HepG2 (cell line): ENCODE results near the gene SCAANT1. TPM values are rescaled to one million over a fixed set of nuclear protein-coding genes. Genes with fewer than 3 reads are reported as not detected.

ENCODE experiments used
- ATAC-seq: fragments of 200-7000 bp; cut with Tn5 transposase; 3 replicates; pipeline ENCODE4 v1.9.1; 2020; ENCODE audit warnings: mild to moderate bottlenecking, moderate library complexity
- BruUV-seq: library from RNA; stranded (reverse); fragments of 400-500 nt; replicated peaks from 2 replicates; lab custom pipeline; 2021; lab: Mats Ljungman, UMichigan
- CTCF ChIA-PET: fragments of 300-600 bp; formaldehyde crosslinking; extraction: SDS; loops from one replicate; lab custom pipeline; 2021; ENCODE audit warnings: low total read pairs, inconsistent platforms, low intra/inter-chr PET ratio; lab: Yijun Ruan, JAX
- POLR2A ChIA-PET: fragments of 350-600 bp; sonication (Branson Sonifier 250); formaldehyde crosslinking; loops from one replicate; lab custom pipeline; 2020; ENCODE audit warnings: antibody characterized with exemption, inconsistent platforms; lab: Yijun Ruan, JAX
- DNase-seq: peaks from one replicate; pipeline ENCODE4 v3.0.0-alpha.2; 2015; ENCODE audit warnings: low spot score
- FAIRE-seq: peaks from 3 replicates; lab custom pipeline; 2011; peaks lifted over from hg19 to GRCh38; lab: Jason Lieb, UNC
- H2AFZ ChIP-seq: one replicate; pipeline ENCODE4 v1.6.1; 2011; ENCODE audit warnings: low read length, inconsistent platforms
- H3K27ac ChIP-seq: fragments of 300-600 bp; 3 replicates; pipeline ENCODE4 v1.8.0; 2011; ENCODE audit warnings: mixed run types, mild to moderate bottlenecking, mixed read lengths, low read length, inconsistent platforms; ENCODE audit not compliant: insufficient read depth; ENCODE audit errors: extremely low read length
- H3K27me3 ChIP-seq, 2 experiments: fragments of 200-600 bp in 1 of 2; 2 replicates in 1 of 2; 3 replicates in 1 of 2; pipeline versions ENCODE4 v1.6.0 to v1.8.0; 2011; ENCODE audit warnings: low read length in 2 of 2, mild to moderate bottlenecking in 2 of 2, moderate library complexity in 2 of 2, inconsistent platforms in 1 of 2; ENCODE audit not compliant: insufficient read depth in 2 of 2, control insufficient read depth in 1 of 2
- H3K36me3 ChIP-seq, 2 experiments: fragments of 200-600 bp in 1 of 2; replicated peaks in 1 of 2; 2 replicates in 1 of 2; 3 replicates in 1 of 2; pipeline versions ENCODE4 v1.5.1 to v1.8.0; 2011; ENCODE audit warnings: low read length in 2 of 2, inconsistent platforms in 1 of 2; ENCODE audit not compliant: insufficient read depth in 2 of 2, control insufficient read depth in 1 of 2
- H3K4me1 ChIP-seq: 2 replicates; pipeline ENCODE4 v1.5.1; 2012; ENCODE audit warnings: low read length, inconsistent platforms; ENCODE audit not compliant: insufficient read depth
- H3K4me2 ChIP-seq: 2 replicates; pipeline ENCODE4 v1.6.0; 2011; ENCODE audit warnings: low read depth, low read length, inconsistent platforms
- H3K4me3 ChIP-seq, 3 experiments: fragments of 200-600 bp in 1 of 3; sonication (generic), shearing (Covaris generic) in 1 of 3; replicated peaks in 1 of 3; 2 replicates each; pipeline ENCODE4 v1.5.1; 2011 to 2016; ENCODE audit warnings: low read length in 3 of 3, inconsistent platforms in 2 of 3, low read depth in 2 of 3, mild to moderate bottlenecking in 2 of 3, control low read depth in 1 of 3, mixed read lengths in 1 of 3; ENCODE audit not compliant: insufficient read depth in 1 of 3
- H3K79me2 ChIP-seq: one replicate; pipeline ENCODE4 v1.6.1; 2011; ENCODE audit warnings: low read length, inconsistent platforms; ENCODE audit not compliant: insufficient read depth
- H3K9ac ChIP-seq: 2 replicates; pipeline ENCODE4 v1.6.0; 2011; ENCODE audit warnings: mild to moderate bottlenecking, low read depth, low read length, inconsistent platforms; ENCODE audit not compliant: insufficient read depth
- H3K9me3 ChIP-seq: 2 replicates; pipeline ENCODE4 v1.5.1; 2012; ENCODE audit warnings: mild to moderate bottlenecking, low read length
- H4K20me1 ChIP-seq: 2 replicates; pipeline ENCODE4 v1.6.0; 2011; ENCODE audit warnings: inconsistent platforms, mild to moderate bottlenecking, low read length, moderate library complexity; ENCODE audit not compliant: insufficient read depth
- ARID2 ChIP-seq: sonication (generic); formaldehyde crosslinking; IDR thresholded peaks from 2 replicates; pipeline ENCODE4 v1.8.1; 2022; ENCODE audit warnings: mild to moderate bottlenecking, missing genetic modification reagents, borderline replicate concordance
- FOXA1 ChIP-seq, 2 experiments: fragments of 450-650 bp in 1 of 2; sonication (generic) in 1 of 2; formaldehyde crosslinking in 1 of 2; IDR thresholded peaks; 2 replicates each; pipeline versions ENCODE4 v1.4.0 to v1.6.1; 2016 to 2020; ENCODE audit warnings: missing genetic modification reagents in 1 of 2
- MIXL1 ChIP-seq: IDR thresholded peaks from 2 replicates; pipeline ENCODE4 v1.6.1; 2016
- NCOA1 ChIP-seq: sonication (generic); formaldehyde crosslinking; IDR thresholded peaks from 2 replicates; pipeline ENCODE4 v1.9.0; 2021; ENCODE audit warnings: missing genetic modification reagents
- NR2F2 ChIP-seq: IDR thresholded peaks from 2 replicates; pipeline ENCODE4 v1.6.1; 2012; ENCODE audit warnings: low read depth, inconsistent platforms, borderline replicate concordance
- RFX5 ChIP-seq: IDR thresholded peaks from 2 replicates; pipeline ENCODE4 v1.6.1; 2011; ENCODE audit warnings: low read depth, low read length, improper control_type of control experiment
- ZNF235 ChIP-seq: sonication (generic); formaldehyde crosslinking; IDR thresholded peaks from 2 replicates; pipeline ENCODE4 v1.8.1; 2023; ENCODE audit warnings: mild to moderate bottlenecking, missing genetic modification reagents, borderline replicate concordance
- ZNF256 ChIP-seq: sonication (generic); formaldehyde crosslinking; conservative IDR thresholded peaks from 2 replicates; pipeline ENCODE4 v1.4.0; 2020; ENCODE audit warnings: missing genetic modification reagents
- ZNF484 ChIP-seq: sonication (generic); formaldehyde crosslinking; IDR thresholded peaks from 2 replicates; pipeline ENCODE4 v1.5.1; 2020; ENCODE audit warnings: mild to moderate bottlenecking, low read depth, missing genetic modification reagents, borderline replicate concordance
- ZNF556 ChIP-seq: sonication (generic); formaldehyde crosslinking; IDR thresholded peaks from 2 replicates; pipeline ENCODE4 v1.4.0; 2020; ENCODE audit warnings: mild to moderate bottlenecking, missing genetic modification reagents, borderline replicate concordance
- WGBS: methylation state at CpG from one replicate; pipeline ENCODE4 v1.1.6; 2017; ENCODE audit warnings: low lambda C conversion rate; 5-methylcytosine and 5-hydroxymethylcytosine counted together
- in situ Hi-C: cut with HindIII; loops from 2 replicates; pipeline ENCODE4 v1.10.0; 2017; ENCODE audit warnings: low pct_unique_long_range_greater_than_20kb; ENCODE audit not compliant: extremely low pct_ligation_motif_present
- intact Hi-C: fragments of 100-400 bp; cut with micrococcal nuclease; formaldehyde crosslinking; loops from one replicate; pipeline ENCODE4 v1.10.0; 2022; ENCODE audit not compliant: unreplicated experiment
- polyA plus RNA-seq, 8 experiments: library from polyadenylated mRNA; depleted of rRNA in 3 of 8; stranded (reverse) in 7 of 8; unstranded in 1 of 8; fragments of >200 nt; fragmentation: Illumina TruSeq in 4 of 8; extraction: Trizol in 4 of 8; gene quantifications; 2 replicates each; pipeline versions ENCODE4 v1.2.1 to v1.2.3, GENCODE V29; 2011 to 2016; ENCODE audit warnings: low read depth in 4 of 8, missing spikeins in 1 of 8, mixed read lengths in 1 of 8; ENCODE audit not compliant: insufficient read depth in 1 of 8
- total RNA-seq, 5 experiments: library from RNA; depleted of rRNA; stranded (reverse); fragments of >200 nt; fragmentation: Illumina TruSeq; extraction: Trizol; gene quantifications; 2 replicates each; pipeline ENCODE4 v1.2.3, GENCODE V29; 2016; ENCODE audit warnings: low read depth in 1 of 5
- TF ChIP-seq, protein P1 (sequence below): sonication (generic); formaldehyde crosslinking; IDR thresholded peaks from 2 replicates; pipeline ENCODE4 v1.4.0; 2020; ENCODE audit warnings: missing genetic modification reagents
- TF ChIP-seq, protein P2 (sequence below): sonication (generic); formaldehyde crosslinking; IDR thresholded peaks from 2 replicates; pipeline ENCODE4 v1.5.0; 2020; ENCODE audit warnings: mild to moderate bottlenecking, missing genetic modification reagents, moderate library complexity

SCAANT1 gene
- total and polyA plus RNA-seq, 2 of the 13 experiments (the other 11 are each of a cell fraction or from before 2014, with no cell fraction given) = not detected

DNA sequence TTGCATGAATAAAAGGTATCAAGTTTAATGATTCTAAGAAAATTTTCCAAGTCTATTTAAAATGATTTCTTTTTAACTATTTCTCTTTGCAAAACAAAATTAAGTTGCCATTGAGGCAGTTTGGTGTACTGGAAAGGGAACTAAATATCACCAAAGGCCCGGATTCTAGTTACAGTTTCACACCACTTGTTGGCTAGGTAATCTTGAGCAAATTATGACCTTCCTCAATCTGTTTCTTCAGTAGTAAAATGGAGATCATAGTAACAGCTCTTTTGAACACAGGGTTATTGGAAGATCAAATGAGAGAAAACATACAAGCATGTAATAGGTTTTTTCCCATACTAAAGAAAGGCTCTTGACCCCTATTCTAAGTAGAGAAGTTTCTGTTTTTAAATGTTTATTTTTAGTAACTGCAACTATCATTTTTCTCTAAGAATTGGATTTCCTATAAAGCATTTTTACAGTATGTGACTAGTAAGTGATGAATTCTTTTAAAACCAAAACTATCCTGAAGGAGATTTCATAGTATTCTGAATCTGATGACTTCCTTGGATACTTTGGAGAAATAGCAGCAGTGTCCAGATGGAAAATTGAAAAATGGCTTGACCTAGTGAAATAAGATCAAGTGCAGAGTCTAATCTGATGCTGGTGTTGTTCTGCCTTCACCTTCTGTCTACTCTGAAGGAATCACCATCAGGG lies 15.7 kb downstream of the SCAANT1 start (continued):
- TF ChIP-seq FOXA1 (IDR thresholded peaks at IDR 0.05) (no peak), FOXA1 (CRISPR knock-in tag; IDR thresholded peaks at IDR 0.05) (no peak), ZNF484 (no peak), ARID2 (no peak), RFX5 (no peak), ZNF235 (CRISPR knock-in tag) (no peak), ZNF256 (CRISPR knock-in tag) (no peak)
- TF ChIP-seq, protein P1, sequence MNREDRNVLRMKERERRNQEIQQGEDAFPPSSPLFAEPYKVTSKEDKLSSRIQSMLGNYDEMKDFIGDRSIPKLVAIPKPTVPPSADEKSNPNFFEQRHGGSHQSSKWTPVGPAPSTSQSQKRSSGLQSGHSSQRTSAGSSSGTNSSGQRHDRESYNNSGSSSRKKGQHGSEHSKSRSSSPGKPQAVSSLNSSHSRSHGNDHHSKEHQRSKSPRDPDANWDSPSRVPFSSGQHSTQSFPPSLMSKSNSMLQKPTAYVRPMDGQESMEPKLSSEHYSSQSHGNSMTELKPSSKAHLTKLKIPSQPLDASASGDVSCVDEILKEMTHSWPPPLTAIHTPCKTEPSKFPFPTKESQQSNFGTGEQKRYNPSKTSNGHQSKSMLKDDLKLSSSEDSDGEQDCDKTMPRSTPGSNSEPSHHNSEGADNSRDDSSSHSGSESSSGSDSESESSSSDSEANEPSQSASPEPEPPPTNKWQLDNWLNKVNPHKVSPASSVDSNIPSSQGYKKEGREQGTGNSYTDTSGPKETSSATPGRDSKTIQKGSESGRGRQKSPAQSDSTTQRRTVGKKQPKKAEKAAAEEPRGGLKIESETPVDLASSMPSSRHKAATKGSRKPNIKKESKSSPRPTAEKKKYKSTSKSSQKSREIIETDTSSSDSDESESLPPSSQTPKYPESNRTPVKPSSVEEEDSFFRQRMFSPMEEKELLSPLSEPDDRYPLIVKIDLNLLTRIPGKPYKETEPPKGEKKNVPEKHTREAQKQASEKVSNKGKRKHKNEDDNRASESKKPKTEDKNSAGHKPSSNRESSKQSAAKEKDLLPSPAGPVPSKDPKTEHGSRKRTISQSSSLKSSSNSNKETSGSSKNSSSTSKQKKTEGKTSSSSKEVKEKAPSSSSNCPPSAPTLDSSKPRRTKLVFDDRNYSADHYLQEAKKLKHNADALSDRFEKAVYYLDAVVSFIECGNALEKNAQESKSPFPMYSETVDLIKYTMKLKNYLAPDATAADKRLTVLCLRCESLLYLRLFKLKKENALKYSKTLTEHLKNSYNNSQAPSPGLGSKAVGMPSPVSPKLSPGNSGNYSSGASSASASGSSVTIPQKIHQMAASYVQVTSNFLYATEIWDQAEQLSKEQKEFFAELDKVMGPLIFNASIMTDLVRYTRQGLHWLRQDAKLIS = no peak

DNA sequence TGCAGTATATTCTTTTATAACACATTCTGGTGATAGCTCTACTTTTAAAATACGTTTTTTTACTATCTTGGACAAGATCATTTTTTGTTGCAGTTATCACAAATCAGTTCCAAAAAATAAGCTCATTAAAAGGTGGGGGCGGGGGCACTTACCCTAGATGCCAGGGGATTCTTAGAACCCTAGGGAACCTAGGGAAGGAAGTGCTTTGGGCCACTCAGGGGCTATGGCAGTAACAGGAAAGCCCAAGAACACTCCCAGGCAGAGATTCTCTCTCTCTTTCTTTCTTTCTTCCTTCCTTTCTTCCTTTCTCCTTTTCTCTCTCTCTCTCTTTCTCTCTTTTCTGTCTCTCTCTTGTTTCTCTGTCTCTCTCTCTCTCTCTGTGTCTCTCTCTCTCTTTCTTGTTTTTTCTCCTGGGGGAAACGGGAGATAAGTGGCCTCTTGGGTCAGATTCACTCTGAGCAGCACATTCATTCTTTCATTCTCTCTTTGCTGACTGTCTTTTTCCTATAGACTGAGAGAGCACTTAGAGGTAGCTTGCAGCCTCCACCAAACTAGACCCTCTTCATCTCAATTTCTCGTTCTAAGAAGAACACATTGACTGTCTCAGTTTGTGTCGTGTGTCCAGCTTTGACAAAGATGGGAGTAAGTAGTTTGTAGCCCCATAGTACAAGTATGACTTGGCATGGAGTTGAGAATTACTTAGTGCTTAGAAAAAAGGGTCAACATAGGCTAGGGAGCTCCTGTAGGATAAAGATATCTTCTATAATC lies 16.6 kb downstream of the SCAANT1 start:
- no peak overlapping the region for H3K4me3 ChIP-seq
- POLR2A ChIA-PET = interaction anchor here (1.2 kb wide), 1 partner anchor 16 kb away, joined by 3 read pairs; the partner anchor contains the start of gene SCAANT1
- no peak overlapping the region for H3K27ac ChIP-seq
- H3K27me3 ChIP-seq = no peaks in the 10 kb centered on the region
- H3K9ac ChIP-seq = no peak overlapping the region
- intact Hi-C loops = no loop called here
- no peak for DNase-seq
- H3K79me2 ChIP-seq = no peaks in the 10 kb centered on the region
- H2AFZ ChIP-seq = no peak overlapping the region
- CTCF ChIA-PET = no interaction called here
- in situ Hi-C loops = no loop called here
- ATAC-seq = no peak
- no peaks in the 10 kb centered on the region for H3K9me3 ChIP-seq
- peaks cover 14% of the 10 kb centered on the region for H3K4me1 ChIP-seq
- H3K4me2 ChIP-seq = no peak overlapping the region
- FAIRE-seq = no peak
- no peaks in the 10 kb centered on the region; the same call in 1 of the 2 replicates for H4K20me1 ChIP-seq
- 96% methylated on average over 5 of the region's 5 CpGs for WGBS
- peaks cover 0 to 9% of the 10 kb centered on the region in 2 experiments; a peak in 2 of 5 replicates for H3K36me3 ChIP-seq
- no TSS peak for BruUV-seq
- no peak for TF ChIP-seq NR2F2
- TF ChIP-seq ZNF556 (CRISPR knock-in tag) = no peak
- no peak for TF ChIP-seq NCOA1 (CRISPR knock-in tag)
- no peak for TF ChIP-seq MIXL1 (CRISPR knock-in tag)
- TF ChIP-seq, protein P2, sequence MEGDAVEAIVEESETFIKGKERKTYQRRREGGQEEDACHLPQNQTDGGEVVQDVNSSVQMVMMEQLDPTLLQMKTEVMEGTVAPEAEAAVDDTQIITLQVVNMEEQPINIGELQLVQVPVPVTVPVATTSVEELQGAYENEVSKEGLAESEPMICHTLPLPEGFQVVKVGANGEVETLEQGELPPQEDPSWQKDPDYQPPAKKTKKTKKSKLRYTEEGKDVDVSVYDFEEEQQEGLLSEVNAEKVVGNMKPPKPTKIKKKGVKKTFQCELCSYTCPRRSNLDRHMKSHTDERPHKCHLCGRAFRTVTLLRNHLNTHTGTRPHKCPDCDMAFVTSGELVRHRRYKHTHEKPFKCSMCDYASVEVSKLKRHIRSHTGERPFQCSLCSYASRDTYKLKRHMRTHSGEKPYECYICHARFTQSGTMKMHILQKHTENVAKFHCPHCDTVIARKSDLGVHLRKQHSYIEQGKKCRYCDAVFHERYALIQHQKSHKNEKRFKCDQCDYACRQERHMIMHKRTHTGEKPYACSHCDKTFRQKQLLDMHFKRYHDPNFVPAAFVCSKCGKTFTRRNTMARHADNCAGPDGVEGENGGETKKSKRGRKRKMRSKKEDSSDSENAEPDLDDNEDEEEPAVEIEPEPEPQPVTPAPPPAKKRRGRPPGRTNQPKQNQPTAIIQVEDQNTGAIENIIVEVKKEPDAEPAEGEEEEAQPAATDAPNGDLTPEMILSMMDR = no peak
